Heart left ventricle (tissue), 13 donors: Measurements from ENCODE around the gene HPSE2.

ENCODE experiments used
- CTCF ChIP-seq, 12 donors: fragments of 200-600 bp; sonication (generic) in 4 of 12; IDR thresholded peaks; one replicate each; pipeline versions ENCODE4 v1.5.0 to v1.8.0; 2018 to 2022; ENCODE audit warnings: antibody characterized with exemption in 12 of 12, mild to moderate bottlenecking in 5 of 12
- POLR2A ChIP-seq, 2 donors: fragments of 450-650 bp; IDR thresholded peaks; one replicate each; pipeline ENCODE4 v1.6.1; 2017; ENCODE audit warnings: antibody characterized with exemption in 2 of 2, mild to moderate bottlenecking in 2 of 2, moderate library complexity in 2 of 2
- donor health status: ischemic (EF 13 %, LVEDD 7.1; RV severe dilation, severe dysfunction).
- donor health status: DM: no; HTN: yes; CAD: no.
- donor health status: DM: no; HTN: no; CAD: no.
- donor health status: ischemic (EF 25% LVEDD 6.9; RV normal size, moderate dysfunction).
- donor health status: ischemic (EF 25% LVEDD 5.7; RV mildly dilated, moderate dysfunction).
- donor health status: ischemic (EF 35%, LVEDD 5.7; RV mildly dilated, moderate dysfunction).
- donor health status: nonischemic (EF 11% LVEDD 7.7; RV severe dilation, severe dysfunction).
- donor health status: DM: yes; HTN: yes; CAD: no.
- donor health status: PGD.
- donor health status: ischemic (EF 29% LVEDD 5.4; RV normal size, mild dysfunction).
- donor health status: nonischemic (EF 23%, LVEDD 6.1; RV moderate dilation, normal function).

DNA sequence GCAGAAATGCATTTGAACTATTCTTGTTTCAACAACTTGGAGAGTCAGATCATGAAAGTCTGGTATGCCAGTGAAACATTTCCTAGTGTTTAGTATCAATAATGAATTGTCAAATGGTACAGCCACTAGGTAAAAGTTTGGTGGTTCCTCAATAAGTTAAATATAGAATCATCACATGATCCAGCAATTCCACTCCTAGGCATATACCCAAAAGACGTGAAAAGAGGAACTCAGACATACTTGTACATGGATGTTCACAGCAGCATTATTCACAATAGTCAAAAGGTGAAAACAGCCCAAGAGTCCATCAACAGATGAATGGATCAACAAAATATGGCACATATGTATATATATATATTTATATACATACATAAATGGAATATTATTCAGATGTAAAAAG, 721.9 kb downstream of the HPSE2 start:
- TF ChIP-seq POLR2A (IDR thresholded peaks at IDR 0.05) (no peak), CTCF (IDR thresholded peaks at IDR 0.05) (no peak)
